ENCODE results near the gene PICALM.

The PICALM gene

GRCh38 chr11:86081455-86081854, 12.6 kb upstream of the PICALM start:
- no peak for DNase-seq (ENCODE audit: low read depth)

GRCh38 chr11:86079421-86079820, 10.5 kb upstream of the PICALM start:
- DNase-seq (ENCODE audit: low read depth) = no peak

- no peak for DNase-seq (ENCODE audit: low read depth)
Observed at GRCh38 chr11:86073948-86074347, 5.1 kb upstream of the PICALM start.

- DNase-seq (ENCODE audit: low read depth) = no peak
Observed at GRCh38 chr11:86072211-86072610, 3.3 kb upstream of the PICALM start.

DNA sequence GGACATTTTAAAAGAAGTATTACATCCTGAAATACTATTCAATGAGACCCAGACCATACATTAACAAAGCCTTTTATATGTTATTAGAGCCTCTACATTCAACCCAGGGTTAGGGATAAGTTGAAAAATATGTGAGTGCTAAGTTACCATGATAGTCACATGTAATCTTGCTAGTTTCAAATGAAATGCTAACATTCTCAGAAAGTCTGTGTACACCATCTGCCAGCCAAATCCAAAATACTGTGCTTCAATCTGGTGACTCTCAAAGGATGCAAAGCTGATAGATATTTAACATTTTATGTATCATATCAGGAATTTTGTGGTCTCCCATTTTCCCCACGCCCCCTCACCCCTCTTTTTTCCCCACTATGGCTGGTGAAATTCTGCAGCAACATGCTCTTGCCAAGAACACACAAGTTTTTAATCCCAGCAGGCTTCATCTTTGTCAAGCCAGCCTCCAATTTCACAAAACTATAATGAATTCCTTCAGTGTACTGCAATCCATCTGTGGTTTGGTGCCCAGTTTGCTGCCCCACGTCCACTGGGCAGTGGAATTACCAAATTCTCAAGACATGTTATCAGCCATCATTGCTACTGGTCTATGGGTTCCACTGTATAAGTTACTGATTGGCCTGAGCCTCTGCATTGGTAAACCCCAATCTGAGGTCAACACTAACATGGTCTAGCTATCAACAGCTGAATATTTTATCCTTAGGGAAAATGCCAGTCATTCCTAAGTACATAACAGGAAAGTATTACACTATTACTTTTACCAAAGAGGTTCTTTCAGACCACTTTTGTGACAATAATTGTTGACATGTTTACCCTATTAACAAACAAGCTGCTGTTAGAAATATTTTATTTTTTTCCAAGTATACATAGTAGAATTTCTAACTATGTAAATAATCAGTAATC, 1.5 kb upstream of the PICALM start:
- DNase-seq (ENCODE audit: low read depth) = no peak

DNA sequence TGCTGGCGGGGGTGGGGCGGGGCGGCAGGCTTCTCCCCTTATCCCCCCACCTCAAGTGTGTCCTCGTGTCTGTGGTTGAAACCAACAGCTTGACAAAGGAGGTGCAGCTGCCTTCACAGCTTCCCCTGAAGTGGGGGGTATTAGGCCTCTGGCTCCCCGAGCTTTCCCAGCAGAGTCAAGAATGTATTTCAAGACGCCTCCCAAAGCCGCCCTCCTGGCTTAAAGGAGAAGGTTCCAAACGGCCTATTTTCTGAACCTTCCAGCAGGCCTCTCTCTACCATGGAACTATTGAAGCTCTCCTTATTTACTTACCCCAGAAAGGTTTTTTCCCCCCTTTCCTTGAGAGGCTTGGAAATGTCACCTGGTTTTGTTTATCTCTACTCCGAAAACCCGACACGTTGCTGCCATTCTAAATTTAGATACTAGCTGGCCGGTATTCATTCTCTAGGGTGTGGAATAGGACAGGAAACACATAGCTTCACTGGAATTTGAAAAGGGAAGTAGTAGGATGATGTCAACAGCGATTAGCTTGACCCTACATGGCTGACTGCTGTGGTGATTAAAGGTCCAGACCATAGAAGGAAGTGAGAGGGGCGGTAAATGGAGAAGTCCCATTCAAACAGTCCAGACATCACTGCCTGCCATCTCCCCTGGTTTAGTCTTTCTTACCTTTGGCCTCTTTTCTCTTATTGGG, 671 bp upstream of the PICALM start:
- peak; percentile 80 for DNase-seq (ENCODE audit: low read depth)

- DNase-seq (ENCODE audit: low read depth) = no peak
Observed at GRCh38 chr11:86068138-86068871, 579 bp downstream of the PICALM start.

DNA sequence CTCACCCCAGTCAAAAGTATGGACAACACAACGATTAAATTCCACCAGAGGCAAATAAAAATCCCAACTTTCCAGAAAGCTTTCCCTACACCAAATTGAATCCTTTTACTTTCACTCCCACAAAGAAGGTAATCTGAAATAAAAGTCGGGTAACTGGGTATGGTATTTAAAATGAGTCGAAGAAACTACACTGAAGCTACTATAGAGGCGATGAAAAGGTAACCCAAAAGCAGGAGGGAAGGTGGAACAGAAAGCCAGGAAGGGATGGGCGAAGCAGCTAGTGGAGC, 1.1 kb downstream of the PICALM start:
- no peak for DNase-seq (ENCODE audit: low read depth)

DNA sequence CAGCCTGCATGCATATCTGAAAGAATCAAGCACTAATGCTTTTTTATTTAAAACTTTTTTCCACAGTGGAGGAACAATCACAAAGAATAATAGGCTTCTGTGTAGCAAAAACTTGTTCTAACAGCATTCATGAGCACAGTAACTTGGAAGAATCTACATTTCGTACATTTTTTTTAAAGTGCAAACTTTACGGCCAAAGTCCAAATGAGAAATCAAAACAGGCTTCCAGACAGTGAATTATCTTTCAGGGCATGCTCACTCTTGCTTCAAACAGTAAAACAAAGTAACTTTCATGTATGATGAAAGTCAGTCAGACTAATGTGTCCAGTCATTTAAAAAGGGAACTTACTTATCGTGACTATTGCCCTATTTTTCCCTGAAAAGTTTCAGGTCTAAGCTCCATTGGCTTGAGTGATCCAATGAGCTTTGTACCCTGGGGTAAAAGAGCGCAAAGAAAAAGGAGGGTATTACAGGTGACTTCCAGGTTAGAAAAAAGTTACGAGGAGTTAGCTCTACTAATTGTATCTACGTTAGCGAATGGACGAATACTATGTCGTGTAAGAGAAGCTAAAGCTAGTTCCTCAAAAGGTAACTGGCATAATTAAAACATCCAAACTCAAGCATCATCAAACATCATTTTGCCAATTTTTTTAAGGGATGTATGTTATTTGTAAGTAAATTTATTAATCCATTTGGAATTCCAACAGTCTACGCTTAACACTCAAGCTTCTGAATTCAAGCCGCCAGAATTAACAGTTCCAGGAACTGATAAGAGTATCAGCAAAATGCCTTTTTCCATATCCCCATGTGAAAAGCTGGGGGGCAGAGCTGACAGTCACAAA, 1.7 kb downstream of the PICALM start:
- no peak for DNase-seq (ENCODE audit: low read depth)

- no peak for DNase-seq (ENCODE audit: low read depth)
Observed at GRCh38 chr11:86066657-86067008, 2.3 kb downstream of the PICALM start.

- DNase-seq (ENCODE audit: low read depth) = no peak
Observed at GRCh38 chr11:86066033-86066432, 2.9 kb downstream of the PICALM start.

- DNase-seq (ENCODE audit: low read depth) = no peak
Observed at GRCh38 chr11:86064220-86064803, 4.6 kb downstream of the PICALM start.

DNA sequence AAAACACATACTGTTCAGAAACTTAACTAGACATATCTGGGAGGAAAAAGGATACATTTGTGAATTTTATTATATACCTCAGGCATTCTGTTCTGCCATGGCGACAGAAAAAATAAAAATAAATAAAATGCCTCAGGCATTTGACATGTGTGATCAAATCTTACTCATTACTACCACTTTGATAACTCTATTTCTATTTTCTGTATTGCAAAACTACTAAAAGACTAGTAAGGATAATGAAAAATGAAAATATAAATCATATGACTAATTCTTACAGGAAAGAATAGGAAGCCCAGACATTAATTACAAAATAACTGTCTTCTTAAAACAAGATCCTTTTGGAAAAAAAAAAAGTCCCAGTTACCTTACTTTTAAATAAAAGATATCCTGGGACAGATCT, 5.3 kb downstream of the PICALM start:
- no peak for DNase-seq (ENCODE audit: low read depth)

- DNase-seq (ENCODE audit: low read depth) = no peak
Observed at GRCh38 chr11:86062719-86063118, 6.2 kb downstream of the PICALM start.

DNA sequence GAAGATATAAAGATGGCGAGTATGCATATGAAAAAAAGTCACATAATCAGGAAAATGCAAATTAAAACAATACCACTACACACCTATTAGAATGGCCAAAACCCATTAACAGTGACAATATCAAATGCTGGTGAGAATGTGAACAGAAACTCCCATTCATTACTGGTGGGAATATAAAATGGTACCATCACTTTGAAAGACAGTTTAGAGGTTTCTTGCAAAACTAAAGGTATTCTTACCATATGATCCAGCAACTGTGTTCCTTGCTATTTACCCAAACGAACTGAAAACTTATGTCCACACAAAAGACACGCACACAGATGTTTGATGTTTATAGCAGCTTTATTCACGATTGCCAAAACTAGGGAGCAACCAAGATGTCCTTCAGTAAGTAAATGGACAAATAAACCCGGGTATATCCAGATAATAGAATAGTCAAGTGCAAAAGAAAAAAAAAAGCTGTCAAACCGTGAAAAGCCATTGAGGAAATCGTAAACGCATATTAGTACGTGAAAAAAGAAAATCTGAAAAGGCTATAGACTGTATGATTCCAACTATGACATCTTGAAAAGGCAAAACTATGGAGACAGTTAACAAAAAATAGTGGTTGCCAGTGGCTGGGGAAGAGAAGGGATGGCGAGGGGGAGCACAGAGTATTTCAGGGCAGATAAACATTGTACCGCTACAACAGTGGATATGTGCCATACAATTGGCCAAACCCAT, 7.2 kb downstream of the PICALM start:
- no peak for DNase-seq (ENCODE audit: low read depth)

DNA sequence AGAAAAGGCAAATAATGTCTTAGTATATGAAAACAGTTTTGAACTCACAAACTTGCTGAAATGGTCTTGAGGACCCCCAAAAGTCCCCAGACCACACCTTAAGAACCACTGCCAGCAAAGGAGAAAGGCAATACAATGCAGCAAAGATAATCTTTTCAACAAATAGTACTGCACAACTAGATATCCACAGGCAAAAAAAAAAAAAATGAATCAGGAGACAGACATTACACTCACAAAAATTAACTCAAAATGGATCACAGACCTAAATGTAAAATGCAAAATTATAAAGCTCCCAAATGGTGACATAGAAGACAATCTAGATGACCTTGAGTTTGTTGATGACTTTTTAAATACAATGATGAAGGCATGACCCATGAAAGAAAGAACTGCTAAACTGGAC, 8.3 kb downstream of the PICALM start:
- no peak for DNase-seq (ENCODE audit: low read depth)

GRCh38 chr11:86058360-86058759, 10.5 kb downstream of the PICALM start:
- DNase-seq (ENCODE audit: low read depth) = no peak

- DNase-seq (ENCODE audit: low read depth) = no peak
Observed at GRCh38 chr11:86056351-86056854, 12.5 kb downstream of the PICALM start.

DNA sequence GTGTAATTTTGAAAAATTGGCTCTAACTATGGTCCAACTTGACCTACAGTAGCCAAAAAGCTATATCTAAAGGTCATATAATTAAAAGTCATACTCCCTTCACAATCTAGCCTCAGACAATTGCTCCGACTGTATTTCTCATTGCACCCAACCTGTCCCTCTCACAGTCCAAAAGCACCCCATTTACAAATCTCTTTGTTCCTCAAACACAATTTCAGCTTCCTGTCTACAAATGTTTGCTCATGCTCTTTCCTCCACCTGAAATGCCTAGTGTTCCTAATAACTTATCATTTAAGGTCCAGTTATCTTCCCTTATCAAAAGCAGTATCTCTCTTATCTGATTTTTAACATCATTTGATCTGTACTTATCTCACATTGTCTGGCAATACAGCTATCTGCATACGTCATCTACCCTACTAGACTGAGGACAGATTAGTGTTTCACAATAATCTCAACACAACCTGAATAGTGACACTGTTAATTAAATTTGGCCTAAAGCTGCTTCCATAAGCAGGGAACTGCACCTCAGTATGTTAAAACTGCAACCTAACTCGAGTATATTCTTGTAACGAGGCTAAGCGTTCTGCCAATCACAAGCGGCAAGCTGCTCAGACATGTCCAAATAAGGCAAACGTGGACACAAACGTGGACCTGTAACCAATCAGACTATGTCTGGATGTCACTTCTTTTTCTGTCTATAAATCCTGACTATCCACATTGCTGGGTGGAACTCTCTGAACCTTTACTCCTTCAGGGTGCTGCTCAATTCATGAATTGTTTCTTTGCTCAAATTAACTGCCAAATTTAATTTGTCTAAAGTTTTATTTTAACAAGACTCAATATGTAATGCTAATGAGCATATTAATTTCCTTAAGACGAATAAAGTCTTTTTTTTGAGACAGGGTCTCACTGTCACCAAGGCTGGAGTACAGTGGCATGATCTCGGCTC, 15.9 kb downstream of the PICALM start:
- DNase-seq (ENCODE audit: low read depth) = no peak

Data from fibroblast of the conjunctiva (primary cell).